T-helper 1 cell treated with Interleukin-12 subunit alpha and Interleukin-12 subunit beta and Interleukin-4 antibody, amounts not matched to agents 30 ng/mL and 1 ng/mL, for 36 hours (primary cell): ENCODE results near the gene CACNA2D4. TPM values are rescaled to one million over a fixed set of nuclear protein-coding genes. Genes with fewer than 3 reads are reported as not detected.

Experiments
- intact Hi-C: fragments of 100-400 bp; cut with micrococcal nuclease; formaldehyde crosslinking; loops from one replicate; pipeline ENCODE4 v1.15.1; 2024
- total RNA-seq: library from RNA; stranded (reverse); gene quantifications from 2 replicates; pipeline ENCODE4 v1.2.3, GENCODE V29; 2022

CACNA2D4 gene
- total RNA-seq, 1 donor from 2014 or later: 15.1 TPM

DNA sequence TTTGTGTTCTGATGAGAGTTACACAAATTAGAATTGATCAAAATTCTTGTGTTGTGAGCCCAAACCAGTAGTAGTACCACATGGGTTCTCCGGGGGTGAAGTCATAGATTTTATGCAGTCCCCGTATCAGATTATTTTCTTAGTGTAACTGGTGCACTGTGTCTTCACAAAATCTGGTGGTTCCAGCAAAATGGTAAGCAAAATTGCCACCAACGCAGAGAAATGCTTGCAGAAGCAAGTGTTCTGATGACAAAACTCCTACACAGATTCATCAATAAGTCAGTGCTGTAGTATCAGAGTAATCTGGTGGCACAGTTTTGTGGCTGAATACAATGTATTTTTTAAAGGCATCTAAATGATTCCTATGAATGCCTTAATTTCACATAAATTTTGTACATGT, 1.3 kb upstream of the CACNA2D4 start:
- intact Hi-C loops: no loop called here

DNA sequence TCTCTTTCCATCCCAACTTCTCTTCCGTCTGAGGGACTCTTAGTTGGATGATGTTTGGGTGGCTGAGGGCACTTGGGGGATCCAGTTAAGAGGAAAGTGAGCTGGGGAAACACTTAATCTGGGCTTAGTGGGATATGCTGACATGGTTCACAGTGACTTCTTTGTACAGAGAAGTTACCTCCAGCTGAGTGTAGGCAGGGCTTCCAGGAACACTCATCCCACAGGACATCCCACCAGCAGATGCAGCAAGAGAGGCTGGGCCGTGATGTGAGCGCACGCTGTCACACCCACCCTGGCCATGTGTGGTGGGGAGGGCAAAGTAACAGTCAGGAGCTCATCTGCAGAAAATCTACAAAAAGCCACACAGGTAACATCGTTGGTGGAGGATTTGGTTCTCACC, 832 bp upstream of the CACNA2D4 start:
- intact Hi-C loops: no loop called here

DNA sequence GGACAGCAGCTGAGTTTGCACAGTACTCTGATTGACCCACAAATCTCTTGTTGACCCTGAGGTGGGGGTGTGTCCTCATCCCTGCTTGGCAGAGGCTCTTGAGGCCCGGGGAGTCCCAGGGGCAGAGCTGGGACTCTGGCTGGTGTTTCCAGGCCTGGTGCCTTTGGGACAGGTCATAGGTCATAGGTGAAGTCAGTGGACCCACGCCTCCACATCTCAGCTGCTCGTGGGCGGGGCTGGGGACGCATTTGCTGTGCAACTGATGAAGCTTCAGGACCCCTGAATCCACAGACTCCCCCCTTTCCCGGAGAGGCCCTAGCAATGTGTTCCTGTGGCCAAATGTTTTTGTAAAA, 408 bp upstream of the CACNA2D4 start:
- intact Hi-C loops: no loop called here

DNA sequence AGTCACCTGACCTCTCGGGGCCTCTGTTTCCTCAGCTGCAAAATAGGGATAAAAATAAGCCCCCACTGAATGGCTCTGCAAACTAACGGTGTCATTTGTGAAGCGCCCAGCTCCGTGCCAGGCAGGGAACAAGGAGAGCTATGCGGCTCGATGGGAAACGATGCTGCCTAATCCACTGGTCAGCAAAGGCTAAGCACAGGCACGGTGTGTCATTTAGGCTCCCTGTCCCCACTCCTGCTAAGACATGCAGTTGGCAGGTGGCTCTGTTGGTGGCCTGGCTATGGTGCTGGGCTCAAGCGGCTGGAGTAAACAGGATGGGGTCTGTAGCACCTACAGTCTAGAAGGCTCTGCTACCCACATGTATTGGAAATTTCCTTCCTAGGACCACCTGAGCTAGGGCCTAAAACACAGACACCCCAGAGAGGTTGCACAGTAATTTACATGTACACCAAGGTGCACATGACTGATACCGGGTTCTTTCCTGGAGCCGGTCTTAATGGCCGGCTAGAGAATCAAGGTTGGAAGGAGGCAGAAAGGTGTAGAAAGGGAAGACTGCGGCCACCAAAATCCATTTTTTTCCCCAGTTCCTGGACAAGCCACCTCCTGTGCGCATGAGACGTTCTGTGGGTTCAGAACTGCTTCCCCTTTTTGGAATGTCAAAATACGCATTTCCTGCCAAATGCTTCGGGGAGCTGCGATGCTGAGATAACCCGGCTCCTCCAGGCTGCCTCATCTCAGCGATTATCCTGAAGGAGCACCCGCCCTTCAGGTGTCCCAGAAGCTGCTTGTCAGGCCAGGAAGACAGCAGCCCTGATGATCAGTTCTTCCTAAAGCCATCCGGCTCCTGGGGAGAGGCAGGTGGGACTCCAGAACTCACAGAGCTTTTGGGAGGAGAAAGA, 1.0 kb downstream of the CACNA2D4 start:
- intact Hi-C loops: no loop called here

DNA sequence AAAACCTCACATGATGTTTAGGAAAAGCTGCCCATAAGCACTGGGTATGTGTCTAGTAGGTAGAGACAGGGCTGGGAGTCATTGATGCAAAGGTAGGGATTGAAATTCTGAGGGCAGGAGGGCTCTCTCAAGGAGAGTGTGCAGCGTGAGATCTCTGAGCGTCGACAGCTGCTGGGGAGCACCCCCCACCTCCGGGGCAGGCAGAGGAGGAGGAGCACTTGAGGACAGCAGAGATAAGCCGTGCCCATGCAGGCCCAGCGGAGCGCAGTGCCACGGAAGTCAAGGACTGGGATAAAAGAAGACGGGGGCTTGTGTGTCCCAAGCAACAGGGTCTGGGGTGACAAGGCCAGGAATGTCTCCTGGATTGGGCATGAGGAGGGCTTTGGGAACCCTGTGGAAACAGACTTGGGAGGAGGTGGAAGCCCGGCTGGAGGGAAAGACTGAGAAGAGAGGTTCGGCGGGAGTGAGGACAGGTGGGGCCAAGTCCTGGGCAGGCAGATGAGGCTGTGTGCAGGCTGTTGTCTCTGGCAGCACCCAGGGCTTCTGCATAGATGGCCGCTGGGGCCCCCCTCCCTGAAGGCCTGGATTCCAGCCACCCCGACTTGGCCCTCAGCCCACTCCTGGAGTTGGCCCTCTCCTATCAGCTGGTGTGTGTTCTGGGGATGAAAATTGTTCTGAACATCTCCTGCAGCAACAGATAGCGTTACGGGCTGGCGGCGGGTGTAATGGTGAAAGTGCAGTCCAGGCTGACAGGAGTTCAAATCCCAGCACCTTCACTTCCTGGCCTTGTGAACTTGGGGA, 1.9 kb downstream of the CACNA2D4 start:
- intact Hi-C loops: no loop called here

DNA sequence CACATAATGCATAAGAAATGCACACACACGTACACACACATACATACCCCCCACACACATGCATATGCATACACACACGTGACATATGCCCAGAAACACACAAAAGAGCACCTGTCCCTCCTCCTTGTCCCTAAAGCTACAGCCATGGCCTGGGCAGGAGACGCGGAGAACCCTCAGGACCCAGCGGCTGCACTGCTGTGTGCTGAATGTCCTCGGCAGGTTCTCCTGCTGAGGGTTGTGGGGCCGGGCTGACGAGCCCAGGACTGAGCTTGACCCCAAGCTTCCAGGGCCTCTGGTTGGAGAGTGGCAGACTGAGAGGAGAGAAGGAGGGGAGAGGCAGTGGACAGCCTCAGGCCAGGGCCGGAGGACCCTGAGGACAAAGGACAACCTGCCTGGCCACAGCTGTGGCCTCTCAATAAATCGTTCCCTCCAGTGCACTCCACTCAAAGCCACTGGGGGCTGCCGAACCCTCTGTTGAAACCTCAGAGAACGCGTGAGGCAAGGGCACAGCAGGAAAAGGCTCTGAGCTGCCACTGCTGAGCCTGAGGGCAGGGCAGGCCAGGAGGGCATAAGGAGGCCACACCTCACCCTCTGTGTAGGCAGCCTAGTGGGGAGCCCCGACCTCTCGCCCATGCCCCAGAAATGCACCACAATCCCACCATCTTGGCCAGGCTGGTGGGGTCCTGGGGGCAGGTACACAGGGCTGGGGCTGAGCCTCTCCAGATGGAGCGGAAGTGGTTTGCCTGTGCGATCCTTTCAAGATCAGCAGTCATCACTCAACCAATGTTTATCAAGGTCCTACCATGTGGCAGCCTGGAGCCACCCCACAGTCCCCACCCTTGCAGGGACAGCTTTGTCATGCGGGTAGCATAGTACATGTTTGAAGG, 3.1 kb downstream of the CACNA2D4 start:
- intact Hi-C loops: no loop called here

DNA sequence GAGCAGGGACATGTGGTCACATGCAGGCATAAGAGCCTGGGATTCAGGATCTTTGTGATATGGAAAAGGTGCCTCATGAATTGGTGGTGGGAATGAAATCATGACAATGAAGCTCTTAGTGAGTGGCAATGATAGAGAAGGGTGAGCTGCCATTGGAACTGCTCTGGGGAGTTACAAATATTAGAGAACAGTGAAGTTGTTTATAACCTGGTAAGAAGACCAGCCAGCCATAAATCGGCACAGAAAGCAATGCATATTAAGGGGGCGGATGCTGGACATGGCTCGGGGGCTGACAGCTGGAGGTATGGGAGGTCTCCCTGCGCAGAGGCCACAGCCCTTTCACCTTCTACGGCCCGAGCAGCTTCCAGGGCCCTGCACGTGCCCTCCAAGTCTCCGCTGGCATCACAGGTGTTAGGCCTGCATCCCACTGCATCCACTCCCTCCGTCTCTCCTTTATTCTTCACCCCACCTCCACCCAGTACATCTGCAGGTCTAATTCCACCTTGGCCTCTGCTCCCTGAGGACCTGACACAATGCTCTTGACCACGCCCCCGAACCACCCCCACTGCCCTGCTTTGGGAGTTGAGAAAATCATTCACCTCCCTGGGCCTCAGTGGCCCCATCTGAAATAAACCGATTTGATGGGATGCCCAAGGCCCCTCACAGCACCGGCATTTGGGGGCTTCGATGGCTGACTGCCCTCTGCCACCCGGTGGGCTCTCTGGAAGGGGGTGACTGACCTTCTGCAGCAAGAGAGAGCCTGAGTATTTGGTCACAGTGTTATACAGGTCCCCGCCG, 4.1 kb downstream of the CACNA2D4 start:
- intact Hi-C loops: no loop called here

DNA sequence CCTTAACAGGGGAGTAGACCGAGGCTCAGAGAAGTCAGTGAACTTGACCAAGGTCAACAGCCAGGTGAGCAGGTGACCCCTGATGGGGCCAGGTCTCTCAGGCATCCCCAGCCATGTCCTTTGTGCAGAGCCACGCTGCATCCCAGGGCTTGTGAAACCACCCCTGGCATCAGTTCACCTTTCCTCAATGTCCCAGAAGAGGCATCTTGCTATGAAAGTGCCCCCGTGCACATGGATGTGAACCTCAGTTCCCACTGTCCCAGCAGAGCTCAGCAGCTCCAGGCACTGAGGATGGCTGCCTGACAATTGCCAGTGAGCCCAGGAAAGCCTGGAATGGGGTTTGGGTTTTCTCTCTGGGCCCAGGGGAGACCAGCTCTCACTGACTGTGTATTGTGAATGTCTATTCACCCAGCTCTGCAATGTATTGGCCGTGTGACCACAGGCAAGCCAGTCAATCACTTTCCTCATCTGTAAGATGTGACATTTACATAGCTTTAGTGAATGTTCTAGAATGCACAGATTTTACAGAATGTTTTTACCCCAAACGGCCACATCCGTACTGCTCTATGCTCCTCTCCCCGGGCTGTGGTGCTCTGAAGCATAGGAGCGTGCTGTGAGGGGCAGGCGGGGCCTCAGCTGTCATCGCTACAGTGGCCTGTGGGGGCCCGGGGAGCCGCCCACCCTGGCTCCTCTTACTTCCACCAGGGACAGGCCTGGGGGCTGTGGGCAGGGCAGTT, 4.9 kb downstream of the CACNA2D4 start:
- intact Hi-C loops: no loop called here

DNA sequence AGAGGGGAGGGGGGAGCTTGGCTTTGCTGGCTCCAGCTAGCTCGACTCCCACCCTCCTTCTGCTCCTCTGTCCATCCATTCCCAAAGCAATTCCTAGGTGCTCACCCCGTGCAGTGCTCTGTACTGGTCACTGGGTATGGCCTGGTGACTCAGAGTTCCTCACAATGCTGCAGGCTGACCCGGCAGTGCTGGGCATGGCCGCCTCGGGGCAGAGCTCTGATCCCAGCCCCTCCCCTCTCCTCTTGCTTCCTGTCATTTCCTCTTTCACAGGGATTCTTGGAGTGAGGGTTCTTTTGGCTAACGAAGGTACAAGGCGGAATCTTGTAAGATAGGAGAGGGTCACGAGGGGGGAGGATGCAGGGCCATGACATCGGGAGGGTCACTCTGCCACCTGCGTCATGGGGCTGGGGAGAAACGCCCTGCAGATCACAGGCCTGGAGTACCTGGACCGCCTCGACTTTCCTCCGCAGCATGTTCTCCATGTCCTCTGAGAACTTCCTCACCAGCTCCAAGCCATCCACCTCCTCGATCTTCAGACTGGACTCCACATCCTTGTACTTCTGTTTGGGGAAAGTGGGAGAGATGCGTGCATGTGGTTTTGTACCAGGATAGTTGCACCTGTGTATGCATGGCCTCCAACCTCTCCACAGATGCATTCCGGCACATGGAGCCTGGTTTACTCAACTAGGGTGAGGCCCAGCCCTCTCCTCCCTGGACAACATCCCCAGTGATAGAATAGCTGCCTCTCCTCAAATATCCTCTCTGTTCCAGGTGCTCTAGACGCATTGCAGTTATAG, 5.7 kb downstream of the CACNA2D4 start:
- intact Hi-C loops: no loop called here

DNA sequence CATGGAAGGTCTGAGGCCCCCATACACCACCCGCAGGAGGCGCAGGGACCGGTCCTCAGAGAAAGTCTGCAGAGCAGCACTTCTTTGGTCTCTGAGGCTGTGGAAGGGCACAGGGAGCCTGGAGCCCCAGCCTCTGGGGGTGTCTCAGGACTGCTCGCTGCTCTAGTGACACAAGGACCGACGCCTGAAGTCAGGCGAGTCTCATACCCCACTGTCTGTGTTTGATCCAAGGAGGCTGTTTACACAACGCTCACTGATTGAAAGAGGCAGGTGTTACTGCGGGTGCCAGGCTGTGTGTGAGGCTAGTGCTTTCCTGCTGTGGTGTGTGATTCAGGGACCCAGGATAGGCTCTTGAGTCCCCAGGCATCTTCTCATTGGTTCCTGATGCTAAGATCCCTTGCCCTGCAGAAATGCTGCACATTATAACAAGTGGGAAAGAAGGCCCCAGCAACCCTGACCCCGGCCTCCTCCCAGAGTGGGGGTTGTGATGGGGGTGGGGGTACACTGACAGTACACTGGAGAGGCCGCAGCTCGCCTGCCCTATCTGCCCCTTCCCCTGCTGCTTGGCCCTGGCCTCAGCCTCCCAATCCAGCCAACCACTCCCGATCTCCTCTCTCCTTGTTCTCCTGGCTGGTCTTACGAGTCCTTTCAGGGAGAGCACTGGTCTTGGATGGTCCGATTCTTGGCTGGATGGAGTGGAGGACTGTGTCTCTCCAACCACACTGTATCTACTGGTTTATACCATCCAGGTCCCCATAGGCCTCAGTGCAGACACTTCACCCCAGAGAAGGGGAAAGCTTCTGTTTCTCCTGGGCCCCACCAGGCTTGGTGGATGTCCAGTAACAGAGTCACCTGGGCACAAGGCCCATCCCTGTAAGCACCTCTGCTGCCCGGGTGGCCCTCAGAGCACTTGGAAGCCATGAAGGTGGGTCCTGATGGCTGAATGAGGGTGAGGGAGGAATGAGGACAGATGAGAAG, 6.6 kb downstream of the CACNA2D4 start:
- intact Hi-C loops: no loop called here

DNA sequence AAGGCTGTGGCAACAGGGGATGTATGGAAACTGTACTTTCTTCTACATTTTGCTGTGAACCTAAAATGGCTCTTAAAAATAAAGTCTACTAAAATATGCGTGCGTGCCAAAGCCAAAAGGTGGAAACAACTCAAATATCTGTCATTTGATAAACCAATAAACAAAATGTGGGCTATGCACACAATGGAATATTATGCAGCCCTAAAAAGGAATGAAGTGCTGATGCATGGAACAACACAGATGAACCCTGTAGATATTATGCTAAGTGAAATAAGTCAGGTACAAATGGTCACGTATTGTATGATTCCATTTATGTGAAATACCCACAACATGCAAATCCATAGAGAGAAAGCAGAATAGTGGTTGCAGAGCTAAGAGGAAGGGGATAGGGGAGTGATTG, 8.0 kb downstream of the CACNA2D4 start:
- intact Hi-C loops: no loop called here

DNA sequence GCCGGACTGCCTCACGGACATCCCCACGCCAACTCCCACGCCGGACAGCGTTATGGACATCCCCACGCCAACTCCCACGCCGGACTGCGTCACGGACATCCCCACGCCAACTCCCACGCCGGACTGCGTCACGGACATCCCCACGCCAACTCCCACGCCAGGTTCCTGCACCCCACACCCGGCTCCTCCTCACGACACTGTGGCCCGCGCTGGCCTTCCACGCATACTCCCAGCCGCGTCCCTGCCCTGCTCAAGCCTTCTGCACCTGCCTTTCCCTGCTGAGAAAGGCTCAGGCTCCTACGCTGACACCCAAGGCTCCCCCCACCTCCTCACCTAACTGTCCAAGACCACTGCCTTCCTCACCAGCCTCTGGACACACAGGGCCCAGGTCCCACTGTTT, 9.7 kb downstream of the CACNA2D4 start:
- intact Hi-C loops: no loop called here

DNA sequence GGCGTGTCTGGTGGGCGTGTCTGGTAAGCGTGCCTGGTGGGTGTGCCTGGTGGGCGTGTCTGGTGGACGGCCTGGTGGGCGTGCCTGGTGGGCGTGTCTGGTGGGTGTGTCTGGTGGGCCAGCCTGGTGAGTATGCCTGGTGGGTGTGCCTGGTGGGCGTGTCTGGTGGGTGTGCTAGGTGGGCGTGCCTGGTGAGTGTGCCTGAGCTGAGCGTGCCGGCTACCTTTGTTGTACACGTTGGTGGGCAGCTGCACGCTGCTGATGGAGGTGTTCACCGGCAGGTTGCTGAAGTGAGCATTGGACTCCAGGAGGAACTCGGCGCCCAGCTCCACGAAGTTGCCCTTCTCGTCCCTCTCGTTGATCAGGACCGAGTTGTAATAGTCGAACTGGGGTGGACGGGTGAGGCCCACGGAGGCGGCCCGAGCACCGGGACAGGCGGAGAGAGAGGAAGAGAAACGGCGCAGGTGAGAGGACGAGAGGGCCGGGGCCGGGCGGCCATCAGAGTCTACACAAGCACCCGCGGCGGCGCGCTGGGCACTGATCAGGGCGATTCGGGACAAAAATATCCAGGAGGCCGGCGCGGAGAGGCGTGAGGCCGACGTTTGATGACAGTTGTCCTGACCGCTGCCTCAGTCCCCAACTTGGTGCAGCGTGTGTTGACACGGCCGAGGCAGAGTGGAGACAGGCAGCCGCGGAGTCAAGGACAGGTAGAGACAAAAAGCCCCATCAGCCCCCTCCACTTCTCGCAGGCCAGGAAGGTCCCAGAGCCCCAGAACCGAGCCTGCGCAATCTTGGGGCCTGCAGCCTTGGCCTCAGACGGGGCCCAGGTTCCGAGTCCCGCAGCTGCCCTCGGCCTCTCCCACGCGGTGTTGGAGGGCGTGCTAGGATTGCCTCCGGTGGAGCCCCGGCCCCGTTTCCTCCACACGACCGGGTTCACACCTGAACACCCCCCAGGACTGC, 10.5 kb downstream of the CACNA2D4 start:
- intact Hi-C loops: no loop called here

DNA sequence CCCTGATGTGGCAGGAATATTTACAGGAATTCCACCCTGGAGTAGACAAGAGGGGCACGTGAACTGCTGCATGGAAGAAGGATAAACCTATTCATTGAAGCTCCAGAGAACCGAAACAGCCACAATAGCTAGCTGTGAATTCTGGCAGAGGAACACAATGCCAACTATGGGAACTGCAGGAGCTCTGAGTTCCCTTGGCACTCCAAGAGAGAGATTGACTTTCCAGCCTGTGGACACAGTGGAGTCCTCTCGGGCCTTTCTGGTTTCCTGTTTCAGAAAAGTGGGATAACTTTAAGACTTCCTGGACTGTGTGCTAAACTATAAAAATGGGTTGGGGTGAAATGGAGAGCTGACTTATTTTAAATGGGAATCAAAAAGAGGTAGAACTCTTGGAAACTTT, 11.9 kb downstream of the CACNA2D4 start:
- intact Hi-C loops: no loop called here

DNA sequence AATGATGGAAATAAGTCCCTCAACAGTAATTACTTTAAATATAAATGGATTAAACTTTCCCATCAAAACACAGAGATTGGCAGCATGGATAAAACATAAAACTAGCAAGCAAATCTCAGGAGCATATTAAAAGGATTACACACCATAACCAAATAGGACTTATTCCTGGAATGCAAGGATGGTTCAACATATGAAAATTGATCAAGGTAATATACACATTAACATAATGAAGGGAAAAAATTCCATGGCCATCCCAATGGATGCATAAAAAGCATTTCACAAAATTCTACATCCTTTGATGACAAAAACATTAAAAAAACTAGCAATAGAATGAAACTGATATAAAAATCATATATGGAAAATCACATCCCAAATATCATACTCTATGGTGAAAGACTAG, 13.6 kb downstream of the CACNA2D4 start:
- intact Hi-C loops: no loop called here

DNA sequence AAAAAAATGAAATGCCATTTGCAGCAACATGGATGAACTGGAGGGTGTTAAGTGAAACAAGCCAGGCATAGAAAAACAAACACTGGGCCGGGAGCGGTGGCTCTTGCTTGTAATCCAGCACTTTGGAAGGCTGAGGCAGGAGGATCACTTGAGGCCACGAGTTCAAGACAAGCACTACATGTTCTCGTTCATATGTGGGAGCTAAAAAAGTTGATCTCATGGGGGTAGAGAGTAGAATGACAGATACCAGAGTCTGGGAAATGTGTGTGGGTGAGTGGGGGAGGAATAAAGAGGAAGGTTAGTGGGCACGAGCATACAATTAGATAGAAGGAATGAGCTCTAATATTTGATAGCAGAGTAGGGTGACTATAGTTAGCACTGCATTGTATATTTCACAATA, 21.5 kb downstream of the CACNA2D4 start:
- intact Hi-C loops: no loop called here

DNA sequence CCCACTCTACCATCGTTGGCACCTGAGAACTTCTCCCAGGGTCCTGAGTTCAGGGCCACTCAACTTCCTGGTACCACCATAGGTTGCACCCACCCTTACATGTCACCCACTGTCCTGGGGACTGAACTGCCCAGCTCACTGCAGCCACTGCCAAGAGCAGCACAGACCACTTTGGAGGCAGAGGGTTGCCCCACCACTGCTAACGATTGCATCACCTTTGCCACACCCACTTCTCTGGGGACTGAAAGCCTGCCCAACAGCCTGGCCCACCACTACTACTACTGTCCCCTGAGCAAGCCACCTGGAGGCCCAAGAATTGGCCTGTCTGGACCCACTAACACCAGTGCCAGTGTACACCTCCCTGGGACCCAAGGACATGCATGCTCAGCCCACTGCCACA, 27.6 kb downstream of the CACNA2D4 start:
- intact Hi-C loops: no loop called here
